GM21515 (cell line): Measurements from ENCODE around the gene RPL22.

Experiments
- ATAC-seq: cut with Tn5 transposase; IDR thresholded peaks from one replicate; pipeline ENCODE4 v1.9.1; 2021; ENCODE audit not compliant: unreplicated experiment

Gene RPL22

DNA sequence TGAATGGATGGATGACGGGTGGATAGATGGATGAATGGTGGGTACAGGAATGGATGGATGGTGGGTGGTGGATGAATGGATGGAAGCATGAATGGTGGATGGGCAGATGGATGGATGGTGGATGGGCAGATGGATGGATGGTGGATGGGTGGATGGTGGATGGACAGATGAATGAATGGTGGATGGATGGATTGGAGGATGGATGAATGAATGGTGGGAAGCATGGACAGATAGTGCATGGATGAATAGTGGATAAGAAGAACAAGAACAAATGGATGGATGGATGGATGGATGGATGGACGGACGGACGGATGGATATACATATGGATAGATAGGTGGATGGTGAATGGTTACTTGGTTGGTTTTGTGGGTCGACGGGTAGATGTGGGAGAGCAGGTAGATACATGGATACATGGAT, 24.0 kb downstream of the RPL22 start:
- no peak for ATAC-seq

- ATAC-seq = no peak
Observed at GRCh38 chr1:6174621-6175410, 24.6 kb downstream of the RPL22 start.

DNA sequence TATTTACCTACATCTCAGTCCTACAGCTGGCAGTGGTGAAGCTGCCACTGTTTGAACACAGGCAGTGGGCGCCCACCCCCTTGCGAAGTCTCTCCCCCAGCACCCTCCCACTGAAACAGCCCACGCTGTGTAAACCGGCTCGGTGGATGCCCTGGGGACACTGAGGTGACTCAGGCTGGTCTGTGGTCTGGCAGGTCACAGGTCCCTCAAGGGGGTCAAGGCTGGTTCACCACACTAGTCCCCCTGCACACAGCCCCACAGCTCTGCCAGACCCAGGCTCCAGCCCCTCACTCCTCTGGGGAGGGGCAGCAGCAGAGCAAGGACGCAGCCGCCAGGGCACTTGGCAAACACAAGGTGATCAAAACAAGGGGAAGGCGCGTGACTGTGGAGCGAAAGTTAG, 26.8 kb downstream of the RPL22 start:
- no peak for ATAC-seq

GRCh38 chr1:6171548-6172124, 27.8 kb downstream of the RPL22 start:
- ATAC-seq = no peak

GRCh38 chr1:6170742-6171201, 28.6 kb downstream of the RPL22 start:
- no peak for ATAC-seq

DNA sequence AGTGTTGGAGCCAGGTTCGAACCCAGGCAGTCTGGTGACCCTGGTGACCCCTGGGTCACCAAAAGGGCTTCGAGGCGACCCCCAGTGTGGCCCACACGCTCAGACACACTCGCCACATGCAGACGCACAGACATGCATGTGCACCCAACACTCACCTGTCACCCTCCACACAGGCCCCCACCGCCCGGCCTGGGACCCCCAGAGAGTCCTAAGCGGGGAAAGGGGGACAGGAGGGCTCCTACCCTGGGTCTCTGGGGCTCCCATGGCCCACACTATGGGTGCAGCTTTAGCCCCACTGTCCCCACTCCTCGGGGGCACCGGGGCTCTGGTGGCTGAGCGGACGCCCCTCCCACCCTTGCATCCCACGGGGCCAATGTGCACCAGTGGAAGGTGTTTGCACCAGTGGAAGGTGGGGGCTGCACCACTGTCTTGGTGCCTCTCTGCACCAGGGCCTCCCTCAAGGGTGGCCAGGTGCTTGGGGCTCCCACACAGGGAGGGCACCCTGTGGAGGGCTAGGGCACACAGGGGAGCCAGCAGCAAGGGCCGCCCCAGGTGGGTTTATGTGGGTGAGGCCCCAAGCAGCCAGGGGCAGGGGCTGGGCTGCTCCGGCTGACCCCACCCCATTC, 29.2 kb downstream of the RPL22 start:
- no peak for ATAC-seq

DNA sequence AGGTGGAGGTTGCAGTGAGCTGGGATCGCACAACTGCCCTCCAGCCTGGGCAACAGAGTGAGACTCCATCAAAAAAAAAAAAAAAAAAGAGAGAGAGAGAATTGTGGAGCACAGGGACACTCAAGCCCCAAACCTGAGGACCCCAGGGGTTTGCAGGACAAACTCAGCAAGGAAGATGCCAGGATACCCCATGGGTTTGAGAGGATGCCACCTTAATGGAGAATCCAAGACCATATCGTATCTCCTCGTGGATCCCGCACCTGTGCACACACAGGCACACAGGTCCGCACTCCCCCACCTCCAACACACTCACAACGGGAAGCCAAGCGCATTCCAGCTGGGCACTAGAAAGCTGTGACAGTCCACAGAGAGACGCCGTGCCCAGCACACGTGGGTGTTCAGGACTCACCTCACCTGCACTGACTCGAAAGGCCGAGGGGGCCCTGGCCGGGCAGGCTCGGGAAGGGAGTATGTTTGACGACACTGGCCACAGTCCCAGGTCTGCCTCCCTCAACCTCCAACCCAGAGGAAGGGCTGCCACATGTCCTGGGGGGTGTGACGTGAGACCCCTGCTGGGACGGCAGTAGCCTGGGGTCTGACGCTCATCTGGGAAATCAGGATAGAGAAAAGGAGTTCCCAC, 30.3 kb downstream of the RPL22 start:
- ATAC-seq = no peak

- ATAC-seq = no peak
Observed at GRCh38 chr1:6167391-6168303, 31.7 kb downstream of the RPL22 start.

GRCh38 chr1:6166655-6167390, 32.6 kb downstream of the RPL22 start:
- no peak for ATAC-seq

DNA sequence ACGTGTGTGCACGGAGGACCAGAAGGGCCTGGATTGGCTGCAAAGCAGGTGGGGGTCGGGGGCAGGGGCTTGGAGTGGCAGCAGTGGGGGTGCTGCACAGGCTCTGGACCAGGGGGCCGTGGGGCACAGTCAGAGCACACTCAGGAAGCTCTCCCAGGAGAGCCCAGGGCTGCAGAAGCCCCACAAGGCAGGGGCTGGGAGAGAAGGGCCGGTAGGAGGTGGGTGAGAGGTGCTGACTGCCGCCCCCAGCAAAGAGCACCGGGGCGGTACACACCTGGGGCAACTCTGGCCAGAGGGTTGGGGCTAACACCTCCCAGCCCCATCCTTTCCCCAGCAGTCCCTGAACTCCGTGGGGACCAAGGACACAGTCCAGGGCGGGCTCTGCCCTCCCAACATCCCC, 33.2 kb downstream of the RPL22 start:
- ATAC-seq = no peak

DNA sequence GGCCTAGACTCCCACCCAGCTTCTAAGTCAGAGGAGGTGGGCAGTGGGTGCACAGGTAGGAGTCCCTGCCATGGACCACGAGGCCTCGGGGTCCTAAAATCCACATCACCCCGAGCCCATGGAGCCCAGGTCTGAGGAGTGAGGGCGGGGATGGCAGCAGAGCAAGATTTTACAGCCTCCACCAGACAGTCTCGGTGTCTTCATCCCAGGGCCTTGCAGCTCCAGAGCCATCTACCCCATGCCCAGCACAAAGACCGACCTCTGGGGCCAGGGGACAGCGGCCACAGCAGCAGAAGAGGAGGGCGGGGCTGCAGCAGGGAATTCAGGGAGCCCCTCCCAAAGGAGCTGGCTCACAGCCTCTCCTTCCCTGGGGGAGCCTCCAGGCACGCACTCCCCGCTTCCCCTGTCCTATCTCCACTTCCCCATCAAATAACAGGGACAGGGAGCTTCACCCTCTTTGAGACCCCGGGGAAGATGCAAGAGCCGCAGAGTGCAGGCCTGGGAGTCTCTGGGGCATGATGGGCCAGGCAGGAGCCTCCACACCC, 33.9 kb downstream of the RPL22 start:
- no peak for ATAC-seq

DNA sequence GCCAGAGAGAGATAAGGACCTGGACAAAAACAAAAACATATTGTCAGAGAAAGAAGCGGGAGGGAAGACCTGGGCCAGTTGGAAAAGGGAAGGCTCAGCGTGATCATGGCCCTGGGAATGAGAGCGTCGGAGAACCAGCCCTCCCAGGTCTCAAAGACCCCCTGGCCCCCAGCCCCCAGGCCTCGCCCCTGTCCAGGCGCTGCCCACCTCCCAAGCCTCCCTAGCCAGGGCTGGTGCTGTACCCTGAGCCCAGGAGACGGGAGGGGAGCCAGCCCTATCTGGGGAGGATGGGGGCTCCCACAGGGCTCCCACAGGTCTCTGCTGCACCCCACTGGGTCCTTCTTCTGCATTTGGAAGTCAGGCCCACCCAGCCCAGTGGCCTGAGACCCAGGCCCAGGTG, 34.4 kb downstream of the RPL22 start:
- ATAC-seq = no peak

GRCh38 chr1:6163973-6164617, 35.3 kb downstream of the RPL22 start:
- no peak for ATAC-seq

DNA sequence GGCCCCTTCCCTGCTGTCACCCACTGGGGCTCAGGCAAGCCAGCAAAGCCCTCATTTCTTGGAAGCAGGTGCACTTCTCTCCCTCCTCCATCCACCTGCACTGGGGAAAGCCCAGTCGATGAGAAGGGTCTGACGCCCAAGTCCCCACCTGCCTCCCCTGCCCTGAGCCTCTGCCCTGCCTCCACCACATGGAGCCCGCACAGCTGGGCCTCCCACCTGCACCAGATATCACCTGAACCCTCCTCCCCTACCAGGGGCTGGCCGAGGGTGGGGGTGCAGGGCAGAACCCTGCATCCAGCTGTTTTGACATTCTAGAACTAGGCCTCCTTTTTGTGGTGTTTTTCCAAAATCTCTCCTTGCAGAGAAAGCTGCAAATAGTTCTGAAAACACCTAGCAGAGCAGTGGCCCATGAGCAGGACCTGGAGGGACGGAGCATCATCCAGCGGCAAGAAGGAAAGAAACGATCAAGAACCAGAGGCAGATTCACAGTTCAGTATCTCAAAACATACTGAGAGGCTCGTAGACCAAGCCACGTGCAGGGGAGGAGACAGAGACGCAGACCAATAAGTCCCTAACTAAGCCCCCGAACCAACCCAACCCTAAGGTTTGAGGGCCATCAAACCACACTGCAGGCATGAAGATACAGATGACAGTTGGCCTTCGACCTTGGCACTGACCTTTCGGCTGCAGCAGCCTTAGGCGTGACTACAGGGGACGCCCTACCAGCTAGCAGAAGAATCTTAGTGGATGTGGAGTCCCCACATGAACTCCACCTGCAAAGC, 36.0 kb downstream of the RPL22 start:
- no peak for ATAC-seq

GRCh38 chr1:6162773-6163172, 36.6 kb downstream of the RPL22 start:
- no peak for ATAC-seq

- no peak for ATAC-seq
Observed at GRCh38 chr1:6162341-6162740, 37.1 kb downstream of the RPL22 start.

DNA sequence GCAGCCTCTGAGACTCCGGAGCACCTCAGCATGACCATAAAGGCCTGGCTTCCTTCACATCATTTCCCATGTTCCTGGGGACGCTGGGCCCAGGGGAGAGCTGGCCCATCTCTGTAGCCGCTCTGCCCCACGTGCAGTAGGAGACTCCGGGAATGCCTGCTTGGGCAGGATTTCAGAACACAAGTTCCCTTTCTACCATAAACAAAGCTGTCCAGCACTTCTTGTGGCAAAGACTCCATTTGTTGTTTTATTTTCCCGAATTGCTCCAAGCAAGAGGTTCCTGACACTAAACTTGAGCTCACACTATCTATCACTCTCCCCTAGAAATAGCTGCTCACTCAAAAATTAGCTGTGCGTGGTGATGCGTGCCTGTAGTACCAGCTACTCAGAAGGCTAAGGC, 41.2 kb downstream of the RPL22 start:
- no peak for ATAC-seq

- no peak for ATAC-seq
Observed at GRCh38 chr1:6157528-6158174, 41.7 kb downstream of the RPL22 start.
